Endothelial cell of umbilical vein (primary cell): ENCODE results near the gene SLFNL1. TPM values are rescaled to one million over a fixed set of nuclear protein-coding genes. Genes with fewer than 3 reads are reported as not detected.

ENCODE experiments used
- BruUV-seq: library from RNA; stranded (reverse); fragments of 400-500 nt; replicated peaks from 2 replicates; lab custom pipeline; 2021; lab: Mats Ljungman, UMichigan
- CTCF ChIA-PET: fragments of 300-600, 350-600 bp; sonication (Branson Sonifier 250); formaldehyde crosslinking; loops from one replicate; lab custom pipeline; 2021; ENCODE audit warnings: antibody characterized with exemption, inconsistent platforms; lab: Charles Lee
- POLR2A ChIA-PET: fragments of 300-600, 350-600 bp; sonication (Branson Sonifier 250); formaldehyde crosslinking; loops from one replicate; lab custom pipeline; 2021; ENCODE audit warnings: antibody characterized with exemption, inconsistent platforms; lab: Charles Lee
- DNase-seq: peaks from one replicate; pipeline ENCODE4 v3.0.0-alpha.2; 2011; ENCODE audit warnings: low read depth, low spot score
- FAIRE-seq: peaks from 2 replicates; lab custom pipeline; 2011; peaks lifted over from hg19 to GRCh38; lab: Jason Lieb, UNC
- H2AFZ ChIP-seq: 2 replicates; pipeline ENCODE4 v1.6.0; 2012; ENCODE audit warnings: low read depth, low read length, control low read depth, inconsistent platforms
- H3K27ac ChIP-seq: 2 replicates; pipeline ENCODE4 v1.5.1; 2011; ENCODE audit warnings: low read depth, mild to moderate bottlenecking, control low read depth, low read length, moderate library complexity; ENCODE audit not compliant: insufficient read depth
- H3K27me3 ChIP-seq, 2 experiments: 2 replicates each; pipeline versions ENCODE4 v1.6.0 to v1.6.1; 2011; ENCODE audit warnings: low read length in 2 of 2, mixed read lengths in 1 of 2; ENCODE audit not compliant: control insufficient read depth in 2 of 2, insufficient read depth in 2 of 2
- H3K36me3 ChIP-seq, 2 experiments: 2 replicates in 1 of 2; 3 replicates in 1 of 2; pipeline ENCODE4 v1.5.1; 2011; ENCODE audit warnings: low read length in 2 of 2, mild to moderate bottlenecking in 1 of 2, moderate library complexity in 1 of 2; ENCODE audit not compliant: control insufficient read depth in 2 of 2, insufficient read depth in 2 of 2; ENCODE audit errors: extremely low read depth in 1 of 2
- H3K4me1 ChIP-seq: 3 replicates; pipeline ENCODE4 v1.5.1; 2011; ENCODE audit warnings: mild to moderate bottlenecking, low read length; ENCODE audit not compliant: control insufficient read depth, insufficient read depth; ENCODE audit errors: extremely low read depth
- H3K4me2 ChIP-seq: 2 replicates; pipeline ENCODE4 v1.6.1; 2011; ENCODE audit warnings: low read length, control low read depth, mixed read lengths; ENCODE audit not compliant: insufficient read depth
- H3K4me3 ChIP-seq, 3 experiments: fragments of 200-600 bp in 1 of 3; sonication (generic), shearing (Covaris generic) in 1 of 3; replicated peaks in 1 of 3; 2 replicates each; pipeline ENCODE4 v1.5.1; 2011 to 2016; ENCODE audit warnings: control low read depth in 3 of 3, low read length in 3 of 3, mild to moderate bottlenecking in 2 of 3, inconsistent platforms in 1 of 3, low read depth in 1 of 3, moderate library complexity in 1 of 3; ENCODE audit not compliant: insufficient read depth in 1 of 3
- H3K79me2 ChIP-seq: 2 replicates; pipeline ENCODE4 v1.6.0; 2012; ENCODE audit warnings: low read length, inconsistent platforms; ENCODE audit not compliant: control insufficient read depth, insufficient read depth
- H3K9ac ChIP-seq: replicated peaks from 2 replicates; pipeline ENCODE3; 2011; ENCODE audit warnings: low read length, control low read depth; ENCODE audit not compliant: insufficient read depth; ENCODE audit errors: extremely low read depth
- H3K9me1 ChIP-seq: replicated peaks from 3 replicates; pipeline ENCODE4 v1.6.0; 2011; ENCODE audit warnings: mild to moderate bottlenecking, low read length; ENCODE audit not compliant: control insufficient read depth, insufficient read depth; ENCODE audit errors: extremely low read depth
- H3K9me3 ChIP-seq: replicated peaks from 2 replicates; pipeline ENCODE4 v1.5.1; 2012; ENCODE audit warnings: low read length, inconsistent platforms; ENCODE audit not compliant: control insufficient read depth, insufficient read depth
- H4K20me1 ChIP-seq: replicated peaks from 2 replicates; pipeline ENCODE3; 2011; ENCODE audit warnings: mild to moderate bottlenecking, low read length; ENCODE audit not compliant: control insufficient read depth, insufficient read depth; ENCODE audit errors: extremely low read depth
- CTCF ChIP-seq, 2 donors: IDR thresholded peaks; 1 replicate in 1 of 2; 2 replicates in 1 of 2; pipeline ENCODE4 v1.5.1; 2011; ENCODE audit warnings: low read length in 2 of 2, mild to moderate bottlenecking in 2 of 2, moderate library complexity in 2 of 2, control low read depth in 1 of 2, inconsistent platforms in 1 of 2, low read depth in 1 of 2; ENCODE audit not compliant: insufficient read depth in 1 of 2; ENCODE audit errors: extremely low read depth in 1 of 2
- EZH2 ChIP-seq: IDR thresholded peaks from 2 replicates; pipeline ENCODE4 v1.6.1; 2012; ENCODE audit warnings: borderline replicate concordance, low read depth, mild to moderate bottlenecking, moderate library complexity, low read length, inconsistent platforms; ENCODE audit not compliant: severe bottlenecking
- FOS ChIP-seq: IDR thresholded peaks from 2 replicates; pipeline ENCODE4 v1.6.1; 2011; ENCODE audit warnings: mild to moderate bottlenecking, low read length, moderate library complexity, borderline replicate concordance; ENCODE audit not compliant: insufficient read depth
- GATA2 ChIP-seq: IDR thresholded peaks from 2 replicates; pipeline ENCODE4 v1.7.0; 2011; ENCODE audit warnings: low read depth, mild to moderate bottlenecking, moderate library complexity, mixed read lengths, low read length; ENCODE audit not compliant: insufficient read length, insufficient read depth
- JUN ChIP-seq: IDR thresholded peaks from 2 replicates; pipeline ENCODE4 v1.6.1; 2011; ENCODE audit warnings: borderline replicate concordance, low read depth; ENCODE audit not compliant: insufficient read length, insufficient read depth
- MAX ChIP-seq: IDR thresholded peaks from 2 replicates; pipeline ENCODE4 v1.6.1; 2011; ENCODE audit not compliant: insufficient read depth, insufficient read length
- MYC ChIP-seq: IDR thresholded peaks from one replicate; pipeline ENCODE4 v1.6.1; 2011; ENCODE audit warnings: mild to moderate bottlenecking, low read depth, low read length
- POLR2A ChIP-seq: IDR thresholded peaks from 2 replicates; pipeline ENCODE4 v1.6.1; 2012; ENCODE audit warnings: low read depth, mild to moderate bottlenecking, control low read depth, low read length
- POLR2AphosphoS5 ChIP-seq: IDR thresholded peaks from 2 replicates; pipeline ENCODE4 v1.6.1; 2012; ENCODE audit warnings: low read depth, mild to moderate bottlenecking, control low read depth, low read length, moderate library complexity; ENCODE audit not compliant: insufficient read depth
- dilution Hi-C: fragments of 300-500 bp; cut with MboI; formaldehyde crosslinking; loops from one replicate; pipeline ENCODE4 v1.15.0; 2019; ENCODE audit warnings: low sequenced_read_pairs; ENCODE audit not compliant: extremely low pct_ligation_motif_present
- intact Hi-C: fragments of 100-400 bp; cut with micrococcal nuclease; formaldehyde crosslinking; loops from one replicate; pipeline ENCODE4 v1.10.0; 2022
- polyA plus RNA-seq, 4 experiments: library from polyadenylated mRNA; depleted of rRNA in 3 of 4; stranded (reverse) in 3 of 4; unstranded in 1 of 4; fragments of >200 nt; gene quantifications; 2 replicates each; pipeline versions ENCODE4 v1.2.1 to v1.2.3, GENCODE V29; 2011 to 2012; ENCODE audit warnings: missing spikeins in 1 of 4
- total RNA-seq: library from RNA; stranded (reverse); gene quantifications from 2 replicates; pipeline ENCODE4 v1.2.3, GENCODE V29; 2021

Gene SLFNL1
- total and polyA plus RNA-seq, 2 donors (not counting 3 experiments of a cell fraction or from before 2014, with no cell fraction given): 0.14 to 0.29 TPM

GRCh38 chr1:41044187-41044586 is 22.7 kb upstream of the SLFNL1 start:
- Histone ChIP-seq H3K4me2 (peak overlapping the region; percentile 56), H4K20me1 (no peaks in the 10 kb centered on the region), H2AFZ (no peak overlapping the region), H3K79me2 (no peaks in the 10 kb centered on the region), H3K4me1 (peaks cover 32% of the 10 kb centered on the region), H3K27me3 (no peaks in the 10 kb centered on the region), H3K27ac (peak overlapping the region; percentile 52), H3K36me3 (peaks cover 2 to 12% of the 10 kb centered on the region in 2 experiments), H3K9me3 (no peaks in the 10 kb centered on the region), H3K9me1 (no peaks in the 10 kb centered on the region), H3K4me3 (no peak overlapping the region), H3K9ac (peak overlapping the region; percentile 8)
- TF ChIP-seq GATA2 (peak; percentile 83), POLR2A (no peak)
- dilution Hi-C loops (no loop called here), intact Hi-C loops (loop anchor here (2.0 kb wide), 2 partner anchors 29 to 65 kb away; no protein-coding TSS in a partner anchor)
- CTCF ChIA-PET: interaction anchor here (0.9 to 1.1 kb wide), 4 partner anchors 19 to 64 kb away, joined by 3 to 4 read pairs (median 3); no protein-coding TSS in a partner anchor
- POLR2A ChIA-PET: interaction anchor here (0.6 kb wide), 1 partner anchor 546 kb away, joined by 4 read pairs; no protein-coding TSS in a partner anchor
- peak; percentile 59 for DNase-seq
- no TSS peak for BruUV-seq
- peak; percentile 98 for FAIRE-seq

GRCh38 chr1:41041614-41042270 is 20.2 kb upstream of the SLFNL1 start:
- TF ChIP-seq MYC: no peak
- TF ChIP-seq EZH2: no peak
- no peak for TF ChIP-seq MAX
- TF ChIP-seq POLR2AphosphoS5: no peak
- TF ChIP-seq CTCF (IDR thresholded peaks at IDR 0.05; ENCODE audit: extremely low read depth in 1 of 2, insufficient read depth in 1 of 2, low read depth in 1 of 2, low read length in 2 of 2): no peak
- TF ChIP-seq POLR2A: no peak
- TF ChIP-seq FOS: no peak
- TF ChIP-seq GATA2: no peak
- TF ChIP-seq JUN: no peak
- dilution Hi-C loops (no loop called here), intact Hi-C loops (no loop called here)
- H3K9ac ChIP-seq: no peak overlapping the region
- DNase-seq (no peak), FAIRE-seq (no peak)
- no peaks in the 10 kb centered on the region for H3K9me1 ChIP-seq
- no peaks in the 10 kb centered on the region for H3K27me3 ChIP-seq
- ChIA-PET POLR2A (no interaction called here), CTCF (interaction anchor here (0.6 to 1.2 kb wide), 2 partner anchors 10 to 19 kb away, joined by 3 to 4 read pairs; no protein-coding TSS in a partner anchor)
- no TSS peak for BruUV-seq
- H3K4me2 ChIP-seq: no peak overlapping the region
- H4K20me1 ChIP-seq: no peaks in the 10 kb centered on the region
- H3K27ac ChIP-seq: no peak overlapping the region
- no peak overlapping the region for H3K4me3 ChIP-seq
- H3K4me1 ChIP-seq: peaks cover 30% of the 10 kb centered on the region
- no peaks in the 10 kb centered on the region for H3K9me3 ChIP-seq
- no peak overlapping the region for H2AFZ ChIP-seq
- H3K36me3 ChIP-seq: peaks cover 2 to 4% of the 10 kb centered on the region in 2 experiments
- H3K79me2 ChIP-seq: no peaks in the 10 kb centered on the region
